H1 (cell line): ENCODE results near the gene NCEH1. TPM values are rescaled to one million over a fixed set of nuclear protein-coding genes. Genes with fewer than 3 reads are reported as not detected.

ENCODE experiments used
- CTCF ChIA-PET: fragments of 300-600 bp; sonication (Branson Sonifier 250); formaldehyde crosslinking; loops from one replicate; lab custom pipeline; 2021; ENCODE audit not compliant: partially characterized antibody; lab: Charles Lee
- POLR2A ChIA-PET: fragments of 300-600 bp; sonication (Branson Sonifier 250); formaldehyde crosslinking; loops from one replicate; lab custom pipeline; 2021; ENCODE audit warnings: inconsistent platforms; ENCODE audit not compliant: partially characterized antibody; lab: Charles Lee
- DNase-seq, 2 experiments: peaks; one replicate each; pipeline versions ENCODE4 v3.0.0 to v3.0.0-alpha.2; 2010 to 2022; ENCODE audit warnings: low spot score in 2 of 2, low read depth in 1 of 2, mixed read lengths in 1 of 2
- FAIRE-seq: peaks from 2 replicates; lab custom pipeline; 2011; peaks lifted over from hg19 to GRCh38; lab: Jason Lieb, UNC
- H2AFZ ChIP-seq: 2 replicates; pipeline ENCODE4 v1.8.1; 2012; ENCODE audit warnings: low read length, inconsistent platforms
- H2AK5ac ChIP-seq: 2 replicates; pipeline ENCODE4 v1.6.1; 2013; ENCODE audit warnings: low read depth, low read length
- H2BK120ac ChIP-seq: replicated peaks from 2 replicates; pipeline ENCODE3; 2013; ENCODE audit warnings: low read depth, low read length, inconsistent platforms
- H2BK12ac ChIP-seq: 2 replicates; pipeline ENCODE4 v1.6.1; 2013; ENCODE audit warnings: low read depth, low read length
- H2BK15ac ChIP-seq: 2 replicates; pipeline ENCODE4 v1.6.1; 2013; ENCODE audit warnings: low read length
- H2BK20ac ChIP-seq: 2 replicates; pipeline ENCODE4 v1.6.1; 2013; ENCODE audit warnings: low read length
- H2BK5ac ChIP-seq: 2 replicates; pipeline ENCODE4 v1.6.1; 2013; ENCODE audit warnings: low read depth, low read length
- H3K14ac ChIP-seq: 2 replicates; pipeline ENCODE4 v1.6.1; 2013; ENCODE audit warnings: inconsistent platforms; ENCODE audit not compliant: insufficient read length
- H3K18ac ChIP-seq: 2 replicates; pipeline ENCODE4 v1.6.1; 2013; ENCODE audit warnings: low read length; ENCODE audit errors: extremely low read depth
- H3K23ac ChIP-seq: 2 replicates; pipeline ENCODE4 v1.6.1; 2013; ENCODE audit warnings: inconsistent platforms; ENCODE audit not compliant: insufficient read length
- H3K23me2 ChIP-seq: 2 replicates; pipeline ENCODE4 v1.6.1; 2013; ENCODE audit warnings: low read depth, low read length
- H3K27ac ChIP-seq: 2 replicates; pipeline ENCODE4 v1.6.1; 2011; ENCODE audit warnings: low read depth, low read length, inconsistent platforms
- H3K27me3 ChIP-seq, 4 experiments: replicated peaks in 1 of 4; 1 replicate in 1 of 4; 2 replicates in 3 of 4; pipeline versions ENCODE4 v1.6.1 to v1.8.1; 2011 to 2013; ENCODE audit warnings: low read length in 3 of 4, mild to moderate bottlenecking in 3 of 4, inconsistent platforms in 2 of 4, mixed read lengths in 2 of 4, moderate library complexity in 1 of 4; ENCODE audit not compliant: control insufficient read depth in 3 of 4, insufficient read depth in 3 of 4; ENCODE audit errors: extremely low read depth in 1 of 4
- H3K36me3 ChIP-seq, 4 experiments: 2 replicates each; pipeline versions ENCODE4 v1.6.1 to v1.8.1; 2011 to 2013; ENCODE audit warnings: mild to moderate bottlenecking in 4 of 4, low read length in 3 of 4, moderate library complexity in 2 of 4, control low read depth in 1 of 4, inconsistent platforms in 1 of 4; ENCODE audit not compliant: insufficient read depth in 4 of 4, control insufficient read depth in 2 of 4
- H3K4ac ChIP-seq: replicated peaks from 2 replicates; pipeline ENCODE3; 2013; ENCODE audit warnings: low read length, low read depth, mixed read lengths, inconsistent platforms; ENCODE audit not compliant: insufficient read length
- H3K4me1 ChIP-seq, 4 experiments: replicated peaks in 1 of 4; 1 replicate in 1 of 4; 2 replicates in 3 of 4; pipeline versions ENCODE4 v1.6.1 to v1.8.1; 2011 to 2013; ENCODE audit warnings: low read length in 3 of 4, inconsistent platforms in 2 of 4, mixed read lengths in 1 of 4; ENCODE audit not compliant: insufficient read depth in 4 of 4, control insufficient read depth in 3 of 4
- H3K4me2 ChIP-seq, 2 experiments: 2 replicates each; pipeline versions ENCODE4 v1.6.1 to v1.8.1; 2011 to 2013; ENCODE audit warnings: low read depth in 2 of 2, low read length in 2 of 2, control low read depth in 1 of 2, inconsistent platforms in 1 of 2, mild to moderate bottlenecking in 1 of 2; ENCODE audit not compliant: insufficient read depth in 1 of 2
- H3K4me3 ChIP-seq, 4 experiments: fragments of 200-600, 300-600 bp in 1 of 4; sonication (generic), shearing (Covaris generic), sonication (Bioruptor Twin) in 1 of 4; 2 replicates each; pipeline versions ENCODE4 v1.5.1 to v1.8.1; 2011 to 2016; ENCODE audit warnings: low read length in 4 of 4, low read depth in 3 of 4, control low read depth in 2 of 4, inconsistent platforms in 2 of 4, mild to moderate bottlenecking in 2 of 4, mixed read lengths in 1 of 4, moderate library complexity in 1 of 4; ENCODE audit not compliant: insufficient read depth in 2 of 4; ENCODE audit errors: extremely low read depth in 1 of 4
- H3K56ac ChIP-seq: replicated peaks from 2 replicates; pipeline ENCODE3; 2013; ENCODE audit warnings: low read depth, mild to moderate bottlenecking, mixed read lengths, low read length, inconsistent platforms; ENCODE audit not compliant: insufficient read length
- H3K79me1 ChIP-seq: 2 replicates; pipeline ENCODE4 v1.6.1; 2013; ENCODE audit warnings: low read depth, low read length, control low read depth
- H3K79me2 ChIP-seq, 2 experiments: 2 replicates each; pipeline versions ENCODE4 v1.6.1 to v1.8.1; 2012 to 2013; ENCODE audit warnings: low read length in 2 of 2, mild to moderate bottlenecking in 2 of 2, inconsistent platforms in 1 of 2; ENCODE audit not compliant: insufficient read depth in 2 of 2, control insufficient read depth in 1 of 2
- H3K9ac ChIP-seq, 4 experiments: replicated peaks in 1 of 4; 1 replicate in 1 of 4; 2 replicates in 3 of 4; pipeline versions ENCODE4 v1.6.1 to v1.8.1; 2011 to 2013; ENCODE audit warnings: low read depth in 3 of 4, low read length in 3 of 4, control low read depth in 2 of 4, mild to moderate bottlenecking in 2 of 4, moderate library complexity in 2 of 4, inconsistent platforms in 1 of 4; ENCODE audit errors: extremely low read depth in 1 of 4
- H3K9me3 ChIP-seq, 2 experiments: 2 replicates each; pipeline versions ENCODE4 v1.6.1 to v1.8.1; 2012 to 2013; ENCODE audit warnings: mild to moderate bottlenecking in 2 of 2, moderate library complexity in 2 of 2, control low read depth in 1 of 2, inconsistent platforms in 1 of 2, low read depth in 1 of 2, low read length in 1 of 2, mixed read lengths in 1 of 2; ENCODE audit not compliant: insufficient read depth in 2 of 2
- H4K20me1 ChIP-seq, 2 experiments: replicated peaks in 1 of 2; 2 replicates each; pipeline versions ENCODE3 to v1.8.1; 2011 to 2013; ENCODE audit warnings: inconsistent platforms in 2 of 2, low read length in 2 of 2, mild to moderate bottlenecking in 1 of 2; ENCODE audit not compliant: insufficient read depth in 2 of 2, control insufficient read depth in 1 of 2
- H4K5ac ChIP-seq: 2 replicates; pipeline ENCODE4 v1.6.1; 2013; ENCODE audit warnings: low read length, low read depth, mixed read lengths, inconsistent platforms; ENCODE audit not compliant: insufficient read length
- H4K8ac ChIP-seq: 2 replicates; pipeline ENCODE4 v1.8.0; 2013; ENCODE audit warnings: mild to moderate bottlenecking, moderate library complexity, low read length, inconsistent platforms; ENCODE audit not compliant: insufficient read depth; ENCODE audit errors: extremely low read depth
- H4K91ac ChIP-seq: replicated peaks from 2 replicates; pipeline ENCODE3; 2013; ENCODE audit warnings: low read length, mixed read lengths, inconsistent platforms; ENCODE audit not compliant: insufficient read length
- EZH2 ChIP-seq: fragments of 200-600 bp; sonication (generic); IDR thresholded peaks from 2 replicates; pipeline ENCODE4 v1.7.1; 2012; ENCODE audit warnings: low read depth, mild to moderate bottlenecking, moderate library complexity, low read length, inconsistent platforms; ENCODE audit not compliant: severe bottlenecking
- HDAC2 ChIP-seq, 2 experiments: fragments of 300-600 bp in 1 of 2; sonication (generic) in 1 of 2; IDR thresholded peaks; 2 replicates each; pipeline ENCODE4 v1.6.1; 2011 to 2012; ENCODE audit warnings: low read depth in 2 of 2, low read length in 2 of 2, mild to moderate bottlenecking in 2 of 2, moderate library complexity in 2 of 2, borderline replicate concordance in 1 of 2, inconsistent platforms in 1 of 2
- NRF1 ChIP-seq: IDR thresholded peaks from 2 replicates; pipeline ENCODE4 v1.6.1; 2011; ENCODE audit warnings: mild to moderate bottlenecking, low read depth, low read length, improper control_type of control experiment
- RFX5 ChIP-seq: IDR thresholded peaks from 2 replicates; pipeline ENCODE4 v1.6.1; 2011; ENCODE audit warnings: low read depth, low read length, improper control_type of control experiment, borderline replicate concordance
- RNF2 ChIP-seq: fragments of 200-900, 300-1000 bp; sonication (generic); IDR thresholded peaks from 2 replicates; pipeline ENCODE4 v1.7.1; 2016; ENCODE audit warnings: borderline replicate concordance, low read depth, mild to moderate bottlenecking, antibody characterized with exemption, low read length; ENCODE audit not compliant: poor library complexity, severe bottlenecking; ENCODE audit errors: missing control alignments
- TBP ChIP-seq: IDR thresholded peaks from 2 replicates; pipeline ENCODE4 v1.6.1; 2011; ENCODE audit warnings: low read depth, low read length, improper control_type of control experiment
- ZNF274 ChIP-seq: IDR thresholded peaks from 2 replicates; pipeline ENCODE4 v1.7.0; 2012; ENCODE audit warnings: low read length, borderline replicate concordance; ENCODE audit errors: extremely low read depth
- WGBS, 2 experiments: shearing (Covaris generic) in 1 of 2; methylation state at CpG; one replicate each; pipeline versions ENCODE4 v1.1.6 to v1.1.7; 2013 to 2015; ENCODE audit warnings: low lambda C conversion rate in 2 of 2, mixed read lengths in 2 of 2, inconsistent platforms in 1 of 2, low coverage in 1 of 2, missing lambda C conversion rate in 1 of 2; ENCODE audit not compliant: insufficient replicate concordance in 2 of 2, insufficient coverage in 1 of 2, insufficient read length in 1 of 2; ENCODE audit errors: extremely low coverage in 1 of 2, missing lambda C conversion rate in 1 of 2; 5-methylcytosine and 5-hydroxymethylcytosine counted together
- polyA plus RNA-seq, 7 experiments: library from polyadenylated mRNA; depleted of rRNA in 3 of 7; stranded (reverse) in 5 of 7; unstranded in 2 of 7; fragments of >200 nt in 5 of 7; fragments of 200-250 nt in 2 of 7; gene quantifications; 1 replicate in 5 of 7; 2 replicates in 1 of 7; 4 replicates in 1 of 7; pipeline versions ENCODE4 v1.2.1 to v1.2.3, GENCODE V29; 2011 to 2013; ENCODE audit warnings: missing spikeins in 2 of 7, mixed read lengths in 2 of 7
- total RNA-seq: library from RNA; stranded (reverse); fragmentation: NEBNext Ultra II Directional; extraction: Animal tissue kit (Norgen Biotek cat#: 25700); gene quantifications from 2 replicates; pipeline ENCODE4 v1.2.1, GENCODE V29; 2021

The NCEH1 gene
- total and polyA plus RNA-seq, 2 of the 8 experiments (the other 6 are each of a cell fraction or from before 2014, with no cell fraction given): 2.2 to 6.4 TPM

- no peaks in the 10 kb centered on the region for H3K23me2 ChIP-seq
- no peak overlapping the region for H2AFZ ChIP-seq
- ChIA-PET POLR2A (no interaction called here), CTCF (interaction anchor here (0.5 to 1.0 kb wide), 3 partner anchors 33 to 585 kb away, joined by 3 read pairs; no protein-coding TSS in a partner anchor)
- no peak overlapping the region for H3K4me2 ChIP-seq
- H3K27ac ChIP-seq: no peak overlapping the region
- H2AK5ac ChIP-seq: no peak overlapping the region
- no peaks in the 10 kb centered on the region for H3K27me3 ChIP-seq
- FAIRE-seq (no peak), DNase-seq (no peak)
- no peak overlapping the region for H3K14ac ChIP-seq
- H3K4ac ChIP-seq: no peak overlapping the region
- H3K9me3 ChIP-seq: no peaks in the 10 kb centered on the region
- no peak overlapping the region for H2BK15ac ChIP-seq
- H4K5ac ChIP-seq: no peak overlapping the region
- H4K20me1 ChIP-seq: no peaks in the 10 kb centered on the region
- H3K4me3 ChIP-seq: no peak overlapping the region
- no peaks in the 10 kb centered on the region for H3K36me3 ChIP-seq
- H3K4me1 ChIP-seq: no peaks in the 10 kb centered on the region
- H3K9ac ChIP-seq: no peak overlapping the region
- H3K18ac ChIP-seq: no peak overlapping the region
- H4K8ac ChIP-seq: no peak overlapping the region
- 91% methylated on average over 4 of the region's 4 CpGs; no CpG with 5 or more reads in 1 of the 2 experiments for WGBS, 2 experiments
- no peak overlapping the region for H4K91ac ChIP-seq
- H2BK20ac ChIP-seq: no peak overlapping the region
- no peaks in the 10 kb centered on the region for H3K79me1 ChIP-seq
- H2BK12ac ChIP-seq: no peak overlapping the region
- H2BK5ac ChIP-seq: no peak overlapping the region
- no peak overlapping the region for H3K23ac ChIP-seq
- no peak overlapping the region for H2BK120ac ChIP-seq
- no peak overlapping the region for H3K56ac ChIP-seq
- no peaks in the 10 kb centered on the region for H3K79me2 ChIP-seq
- no peak for TF ChIP-seq RNF2
- no peak for TF ChIP-seq RFX5
- TF ChIP-seq ZNF274: no peak
- no peak for TF ChIP-seq NRF1
- TF ChIP-seq TBP: no peak
- no peak for TF ChIP-seq HDAC2 (IDR thresholded peaks at IDR 0.05; ENCODE audit: borderline replicate concordance in 1 of 2, low read depth in 2 of 2, low read length in 2 of 2)
- TF ChIP-seq EZH2: no peak
Observed at GRCh38 chr3:172591125-172591605, 119.7 kb downstream of the NCEH1 start.
